LoVo (cell line): ENCODE data around the gene ARHGEF12.

Source experiments
- DNase-seq: peaks from one replicate; pipeline ENCODE4 v3.0.0-alpha.2; 2016; ENCODE audit warnings: low spot score

The ARHGEF12 gene

DNA sequence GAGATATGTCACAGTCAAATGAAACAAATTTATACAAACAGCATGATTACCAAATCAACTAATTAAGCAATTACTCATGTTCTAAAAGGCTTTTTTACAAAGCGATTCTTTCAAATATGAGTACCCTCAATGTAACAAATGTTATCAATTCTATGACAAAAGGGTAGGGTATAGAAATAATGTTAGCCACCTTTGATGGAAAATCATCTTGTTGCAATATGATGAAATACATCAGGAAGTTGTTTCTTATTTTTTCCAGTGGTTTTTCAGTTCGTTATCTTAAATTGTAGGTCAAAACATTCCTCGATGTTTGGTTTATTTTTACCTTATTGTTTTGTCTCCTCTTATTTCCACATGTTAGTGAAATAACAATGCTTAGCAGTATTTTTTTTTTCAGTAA lies 6.5 kb downstream of the ARHGEF12 start:
- no peak for DNase-seq

- DNase-seq, result no peak
Measured at GRCh38 chr11:120343429-120343828, 7.2 kb downstream of the ARHGEF12 start.

DNA sequence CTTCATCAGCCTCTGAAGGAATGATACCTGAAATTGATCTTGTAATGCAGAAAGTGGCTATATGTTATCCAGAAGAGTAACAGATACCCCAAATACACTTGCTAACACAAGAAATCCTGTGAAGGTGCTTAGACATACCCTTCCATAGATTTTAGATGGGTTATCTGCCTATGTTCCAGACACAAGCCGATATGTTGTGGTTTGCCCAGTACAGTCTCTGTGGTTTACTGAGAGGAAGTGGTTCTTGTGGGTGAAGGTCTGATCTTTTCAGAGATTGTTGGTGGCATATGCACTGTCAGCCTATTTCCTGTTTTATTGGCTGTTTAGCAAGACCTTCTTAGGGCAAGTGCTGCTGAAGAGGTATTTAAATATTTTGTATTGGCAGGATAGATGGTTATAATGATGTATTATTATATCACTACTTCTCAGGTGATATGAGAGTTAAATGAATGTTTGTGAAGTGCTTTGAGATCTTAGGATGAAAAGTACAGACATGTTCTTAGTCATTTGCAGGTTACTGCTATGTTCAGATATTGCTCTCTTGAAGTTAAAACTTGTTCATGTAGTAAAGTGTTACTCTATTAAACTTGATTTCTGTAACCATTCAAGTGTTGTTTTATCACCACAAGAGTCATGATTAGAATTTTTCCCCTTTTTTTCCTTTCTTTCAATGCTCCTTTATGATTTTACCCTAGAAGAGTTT lies 8.2 kb downstream of the ARHGEF12 start:
- peak; percentile 57 for DNase-seq

DNA sequence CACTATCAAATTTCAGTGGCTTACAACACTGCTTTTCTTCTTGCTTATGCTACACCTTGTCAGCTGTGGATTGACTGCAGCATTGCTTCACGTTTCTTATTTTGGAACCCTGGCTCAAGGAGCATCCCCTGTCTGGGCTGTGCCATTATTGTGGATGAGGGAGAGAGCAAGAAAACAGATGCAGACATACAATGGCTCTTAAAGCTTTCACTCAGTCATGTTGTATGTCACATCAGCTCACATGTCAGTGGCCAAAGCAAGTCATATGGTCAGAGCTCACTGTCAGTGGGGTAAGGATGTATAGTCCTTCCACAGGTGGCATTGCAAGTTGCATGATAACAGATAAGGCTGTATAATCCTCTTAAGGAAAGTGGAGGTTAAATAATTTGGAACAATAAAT lies 10.0 kb downstream of the ARHGEF12 start:
- no peak for DNase-seq

DNA sequence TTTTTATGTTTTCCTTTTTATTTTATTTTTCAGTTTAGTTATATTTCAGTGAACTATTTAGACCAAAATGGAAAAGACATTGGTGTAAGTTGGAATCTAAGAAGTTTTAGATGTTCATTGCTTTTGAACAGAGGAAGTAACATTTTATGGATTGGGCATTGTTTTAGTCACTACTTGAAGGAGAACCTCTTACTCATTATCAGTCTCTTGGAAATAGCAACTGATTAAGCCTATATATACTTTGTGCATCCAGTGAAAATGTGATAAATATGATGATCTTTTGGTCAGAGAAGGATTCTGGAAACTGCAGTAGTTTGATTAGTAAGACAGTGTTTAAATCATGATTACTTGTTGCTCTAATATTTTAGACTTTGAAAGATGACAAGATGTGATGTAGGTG lies 14.4 kb downstream of the ARHGEF12 start:
- DNase-seq, result no peak

GRCh38 chr11:120352405-120352804 lies 16.2 kb downstream of the ARHGEF12 start:
- DNase-seq, result no peak

GRCh38 chr11:120354068-120354467 lies 17.9 kb downstream of the ARHGEF12 start:
- no peak for DNase-seq

- no peak for DNase-seq
Measured at GRCh38 chr11:120354779-120355178, 18.6 kb downstream of the ARHGEF12 start.

DNA sequence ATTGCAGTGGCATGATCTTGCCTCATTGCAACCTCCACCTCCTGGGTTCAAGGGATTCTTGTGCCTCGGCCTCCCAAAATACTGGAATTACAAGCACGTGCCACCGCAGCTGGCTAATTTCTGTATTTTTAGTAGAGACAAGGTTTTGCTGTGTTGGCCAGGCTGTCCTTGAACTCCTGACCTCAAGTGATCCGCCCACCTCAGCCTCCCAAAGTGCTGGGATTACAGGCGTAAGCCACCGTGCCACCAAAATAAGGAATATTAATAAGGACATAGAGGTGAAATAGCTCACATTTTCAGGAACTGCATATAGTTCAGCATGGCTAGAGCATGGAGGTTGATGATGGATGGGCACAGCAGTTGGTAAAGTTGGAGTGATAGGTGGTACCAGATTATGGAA lies 21.4 kb downstream of the ARHGEF12 start:
- DNase-seq, result no peak

DNA sequence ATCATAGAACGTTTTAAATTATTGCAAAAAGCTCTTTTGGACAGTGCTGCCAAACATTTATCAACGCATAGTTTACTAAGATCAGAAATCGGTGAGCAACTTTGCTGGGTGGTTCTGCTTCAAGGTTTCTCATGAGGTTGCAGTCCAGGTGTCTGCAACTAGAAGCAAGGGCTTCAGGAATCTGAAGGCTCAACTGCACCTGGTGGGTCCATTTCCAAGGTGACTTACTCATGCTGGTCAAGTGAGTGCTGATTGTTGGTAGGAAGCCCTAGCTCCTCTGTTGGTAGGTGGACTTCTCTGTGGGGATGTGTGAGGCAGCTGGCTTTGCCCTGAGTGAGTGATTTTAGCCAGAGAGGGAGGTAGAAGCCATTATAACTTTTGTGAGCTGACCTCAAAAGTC lies 22.5 kb downstream of the ARHGEF12 start:
- no peak for DNase-seq

DNA sequence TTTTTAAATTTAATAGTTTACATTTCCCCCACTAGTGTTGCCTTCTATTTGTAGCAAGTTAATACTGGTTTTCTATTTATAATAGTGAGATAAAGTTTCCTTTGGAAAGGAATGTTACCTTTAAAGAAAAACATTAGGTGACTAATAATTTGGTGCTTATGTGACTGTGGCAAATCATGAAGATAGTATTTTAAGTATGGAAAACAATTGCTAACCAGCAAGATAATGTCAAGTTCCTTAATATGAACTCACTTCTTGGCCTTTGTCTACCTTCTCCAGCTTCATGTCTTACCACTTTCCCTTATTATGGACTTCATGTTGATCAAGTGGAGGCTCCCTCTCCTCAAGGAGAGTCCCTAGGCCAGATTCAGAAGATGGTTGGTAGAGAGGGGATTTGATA lies 27.2 kb downstream of the ARHGEF12 start:
- DNase-seq, result no peak

DNA sequence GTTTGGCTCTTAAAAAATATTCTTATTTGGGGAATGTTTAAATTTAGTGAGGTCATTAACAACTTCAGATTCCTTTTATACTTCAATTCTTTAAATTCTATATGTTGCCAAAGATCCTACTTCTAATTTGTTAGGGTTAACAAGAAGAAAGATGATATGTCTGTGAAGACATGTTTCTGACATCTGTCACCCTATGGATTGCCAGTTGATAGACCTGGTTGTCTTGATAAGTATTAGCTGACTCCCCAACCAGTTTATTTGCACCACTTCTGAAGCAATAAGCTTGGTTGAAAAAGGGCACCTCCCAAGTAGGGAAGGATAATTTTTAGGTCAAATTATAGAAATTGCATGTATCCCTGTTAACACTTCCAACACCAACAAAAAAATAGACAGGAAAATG lies 29.3 kb downstream of the ARHGEF12 start:
- no peak for DNase-seq

DNA sequence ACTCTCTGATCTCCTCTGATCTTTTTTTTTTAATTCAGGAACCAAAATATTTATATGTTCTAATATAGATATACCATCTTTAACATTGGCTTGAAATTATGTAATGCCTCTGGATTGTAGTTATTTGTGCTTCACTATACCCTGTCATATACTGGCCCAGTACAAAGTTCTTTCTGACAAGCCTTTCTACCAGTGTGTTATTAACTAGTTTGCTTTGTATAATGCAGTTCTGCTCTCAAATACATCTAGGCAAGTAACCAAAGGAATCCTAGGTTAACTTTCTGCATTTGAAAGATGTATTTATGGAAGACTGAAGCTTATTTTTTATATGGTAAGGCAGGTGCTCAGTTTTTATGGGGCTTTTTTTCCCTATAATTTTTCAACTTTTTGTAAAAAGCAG lies 36.1 kb downstream of the ARHGEF12 start:
- DNase-seq, result no peak

DNA sequence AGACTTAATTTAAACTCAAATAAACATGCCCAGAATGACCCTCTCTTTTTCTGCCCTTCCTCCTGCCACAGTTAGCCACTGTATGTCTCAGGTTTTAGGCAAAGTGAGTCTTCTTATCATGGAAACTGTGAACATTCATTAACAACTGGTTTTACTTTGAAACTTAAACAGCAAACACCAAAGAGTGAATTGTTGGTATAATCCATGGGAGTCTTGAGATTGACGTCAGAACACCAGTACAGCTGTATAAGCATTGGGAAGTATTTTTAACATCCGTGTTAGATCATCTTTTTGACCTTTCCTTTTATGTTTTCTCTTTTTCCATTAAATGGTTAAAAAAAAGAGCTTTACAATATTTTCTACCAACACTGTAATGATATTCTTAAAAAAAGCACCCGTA lies 38.9 kb downstream of the ARHGEF12 start:
- no peak for DNase-seq

GRCh38 chr11:120376547-120377182 lies 40.5 kb downstream of the ARHGEF12 start:
- DNase-seq, result no peak

GRCh38 chr11:120378474-120378873 lies 42.3 kb downstream of the ARHGEF12 start:
- no peak for DNase-seq

GRCh38 chr11:120381401-120381800 lies 45.2 kb downstream of the ARHGEF12 start:
- no peak for DNase-seq

DNA sequence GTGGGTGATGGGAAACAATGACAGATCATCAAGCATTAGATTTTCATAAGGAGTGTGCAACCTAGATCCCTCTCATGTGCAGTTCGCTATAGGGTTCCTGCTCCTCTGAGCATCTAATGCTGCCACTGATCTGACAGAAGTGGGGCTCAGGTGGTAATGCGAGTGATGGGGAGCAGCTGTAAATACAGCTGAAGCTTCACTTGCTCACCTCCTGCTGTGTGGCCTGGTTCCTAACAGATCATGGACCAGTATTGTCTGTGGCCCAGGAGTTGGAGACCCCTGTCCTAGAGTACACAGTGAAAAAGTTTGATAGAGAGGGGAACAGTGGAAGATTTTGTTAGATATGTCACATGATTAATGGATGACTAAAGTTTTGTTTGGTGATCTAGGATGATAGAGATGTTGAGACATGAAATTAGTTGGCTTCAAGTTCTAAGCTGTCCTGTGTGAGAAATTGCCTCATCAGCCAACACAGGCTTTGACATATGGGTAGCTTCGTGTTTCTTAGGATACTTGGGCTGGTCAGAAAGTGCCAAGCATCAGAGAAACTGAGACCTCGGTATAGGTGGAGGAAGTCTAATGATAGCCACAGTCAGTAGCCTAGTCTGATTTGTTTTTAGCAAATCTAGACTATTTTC lies 47.4 kb downstream of the ARHGEF12 start:
- no peak for DNase-seq

GRCh38 chr11:120384476-120384875 lies 48.3 kb downstream of the ARHGEF12 start:
- no peak for DNase-seq

DNA sequence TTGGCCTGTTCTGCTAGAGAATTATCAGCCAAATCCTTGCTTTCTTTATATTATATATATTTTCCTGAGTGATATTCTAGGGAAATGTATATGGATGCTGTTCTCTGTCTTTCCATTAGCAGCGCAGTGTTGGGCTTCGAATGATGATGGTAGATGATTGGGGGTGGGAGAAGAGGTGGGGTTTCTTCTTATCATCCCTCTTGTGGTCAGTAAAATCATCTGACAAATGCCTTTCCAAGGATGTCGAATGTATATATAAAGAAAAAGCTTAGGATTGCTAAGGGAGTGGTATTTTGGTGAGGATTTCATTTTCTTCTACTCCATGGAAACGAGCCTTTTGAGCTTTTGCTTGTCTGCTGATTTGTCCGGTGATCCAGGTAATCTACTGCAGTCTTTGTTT lies 48.9 kb downstream of the ARHGEF12 start:
- DNase-seq, result no peak

DNA sequence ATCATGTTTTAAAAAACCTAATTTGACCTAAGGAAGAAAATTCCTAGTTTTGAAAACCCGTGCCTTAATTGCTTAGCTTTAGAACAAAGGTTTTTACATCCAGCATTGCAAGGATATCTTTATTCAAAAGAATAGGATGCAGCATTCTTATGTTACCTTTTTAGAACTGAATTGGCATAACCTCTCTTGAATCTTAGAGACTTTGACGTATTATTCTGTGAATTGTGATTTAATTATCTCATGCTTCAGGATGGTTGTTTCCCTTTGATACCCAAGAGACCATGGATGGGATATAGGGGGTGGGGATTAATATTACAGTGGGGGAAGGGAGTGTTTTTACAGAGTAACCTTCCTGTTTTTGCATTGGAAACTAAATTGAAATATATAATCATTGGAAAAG lies 49.4 kb downstream of the ARHGEF12 start:
- no peak for DNase-seq

DNA sequence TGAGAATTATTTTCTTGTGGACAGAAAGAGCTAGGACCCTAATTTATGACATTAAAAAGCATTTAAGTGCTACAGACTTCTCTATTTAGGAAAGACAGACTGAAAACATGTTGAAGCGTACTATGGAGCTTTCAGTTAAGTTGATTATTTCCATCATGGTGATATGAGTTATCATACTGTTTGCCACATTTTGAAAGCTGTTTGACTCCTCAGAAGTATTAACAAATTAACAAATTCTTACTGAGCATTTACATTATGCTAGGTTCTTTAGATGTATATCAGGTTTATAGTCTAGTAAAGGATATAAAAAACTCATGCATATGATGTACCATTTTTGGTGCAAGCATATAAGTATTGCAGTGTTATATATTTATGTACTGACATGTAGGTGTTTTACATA lies 50.1 kb downstream of the ARHGEF12 start:
- no peak for DNase-seq

DNA sequence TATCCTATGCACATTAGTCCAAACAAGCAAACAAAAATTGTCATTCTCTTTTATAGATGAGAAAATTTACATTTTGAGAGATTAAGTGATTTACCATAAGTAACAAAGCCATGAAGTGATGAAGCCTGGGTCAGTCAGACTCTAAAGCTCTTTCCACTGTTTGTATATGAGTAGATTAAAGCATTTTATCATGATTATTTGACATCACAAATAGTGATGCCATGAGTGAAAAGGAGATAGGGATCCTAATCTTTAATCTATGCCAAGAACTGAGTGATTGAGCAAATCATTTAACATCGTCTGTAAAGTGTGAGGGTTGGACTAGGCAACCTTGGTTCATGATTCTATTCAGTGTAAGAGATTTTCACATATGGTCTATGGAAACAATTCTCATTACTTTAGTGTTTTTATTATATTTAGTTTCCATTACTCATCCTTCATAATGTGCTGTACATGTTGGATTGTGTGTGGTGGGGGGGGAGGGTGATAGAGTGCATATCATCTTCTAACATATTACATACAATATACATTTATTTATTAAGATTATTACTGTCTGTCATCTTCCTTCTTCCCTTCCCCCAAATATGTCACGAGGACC lies 50.7 kb downstream of the ARHGEF12 start:
- no peak for DNase-seq
